DMS153 (cell line): ENCODE measurements around the gene FPR2.
"Not testable (repeated sequence)": the region's sequence is repeated elsewhere in the genome, so short reads cannot be mapped to it uniquely, and the experiment has no call there.

Experiments
- DNase-seq: peaks from one replicate; lab custom pipeline; 2025; lab: John Stamatoyannopoulos, UW

The FPR2 gene

DNA sequence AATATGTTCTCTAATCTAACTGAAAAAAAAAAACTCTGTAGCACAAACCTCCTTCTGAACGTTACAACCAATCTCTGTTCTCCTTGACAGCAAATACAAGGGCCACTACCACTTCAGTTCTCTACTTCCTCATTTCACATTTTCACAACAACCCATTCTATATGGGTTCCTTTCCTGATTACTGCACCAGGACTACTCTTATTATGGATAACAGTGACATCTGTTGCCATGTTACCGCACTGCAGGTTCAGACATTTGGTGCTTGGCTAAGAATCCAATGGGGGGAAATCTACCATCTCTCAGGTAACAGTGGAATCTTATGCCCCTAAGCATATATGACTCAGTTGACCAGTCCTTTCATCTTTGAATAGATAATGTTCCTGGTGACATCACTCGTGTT, 22.4 kb downstream of the FPR2 start:
- peak; percentile 9 for DNase-seq

DNA sequence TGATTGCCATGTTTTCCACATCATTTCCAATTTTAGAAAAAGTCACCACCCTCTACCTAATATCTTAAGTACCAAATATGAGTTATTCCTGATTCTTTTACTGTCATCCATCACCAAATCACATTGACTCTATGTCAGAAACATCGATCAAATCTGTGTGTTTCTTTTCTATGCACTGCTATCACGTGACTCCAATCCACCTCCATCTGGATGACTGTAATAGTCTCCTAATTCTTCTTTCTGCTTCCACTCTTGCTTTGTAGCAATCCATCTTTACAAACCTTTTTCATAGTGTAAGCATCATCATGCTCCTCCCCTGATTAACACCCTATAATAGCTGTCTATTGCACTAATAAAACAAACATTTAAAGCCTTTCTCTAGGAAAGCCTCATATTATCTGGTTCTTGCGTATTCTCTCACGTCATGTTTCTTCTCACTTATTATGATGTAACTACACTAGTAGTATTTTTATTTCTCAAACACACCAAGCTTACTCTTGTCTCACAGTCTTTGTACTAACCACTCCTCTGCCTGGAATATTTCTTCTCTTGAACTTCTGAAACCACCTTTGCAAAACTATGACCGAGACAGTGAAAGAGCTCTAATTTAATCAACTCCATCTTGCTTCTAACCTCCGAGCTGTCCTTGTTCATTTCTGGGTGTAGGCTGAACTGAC, 23.3 kb downstream of the FPR2 start:
- DNase-seq, result no peak

- DNase-seq, result no peak
Measured at GRCh38 chr19:51784922-51785690, 24.1 kb downstream of the FPR2 start.

GRCh38 chr19:51786646-51787494, 25.9 kb downstream of the FPR2 start:
- no peak for DNase-seq

DNA sequence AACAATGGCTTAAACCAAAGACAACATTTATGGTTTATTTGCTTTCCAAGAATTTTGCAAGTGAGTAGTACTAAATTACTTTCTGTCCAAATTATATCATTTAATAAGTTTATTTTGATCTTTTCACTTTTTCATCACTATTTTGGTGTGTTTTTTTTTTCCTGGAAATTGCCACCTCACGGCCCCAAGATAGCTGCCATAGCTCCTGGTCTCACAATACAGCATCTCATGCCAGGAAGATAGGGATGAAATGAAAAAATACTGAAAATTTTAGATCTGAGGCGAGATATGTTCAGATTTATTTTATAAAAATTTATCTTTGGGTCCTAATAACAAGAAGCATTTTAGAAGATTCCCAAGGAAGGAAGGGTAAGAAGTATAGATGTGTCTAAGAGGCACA, 27.0 kb downstream of the FPR2 start:
- DNase-seq, result no peak

DNA sequence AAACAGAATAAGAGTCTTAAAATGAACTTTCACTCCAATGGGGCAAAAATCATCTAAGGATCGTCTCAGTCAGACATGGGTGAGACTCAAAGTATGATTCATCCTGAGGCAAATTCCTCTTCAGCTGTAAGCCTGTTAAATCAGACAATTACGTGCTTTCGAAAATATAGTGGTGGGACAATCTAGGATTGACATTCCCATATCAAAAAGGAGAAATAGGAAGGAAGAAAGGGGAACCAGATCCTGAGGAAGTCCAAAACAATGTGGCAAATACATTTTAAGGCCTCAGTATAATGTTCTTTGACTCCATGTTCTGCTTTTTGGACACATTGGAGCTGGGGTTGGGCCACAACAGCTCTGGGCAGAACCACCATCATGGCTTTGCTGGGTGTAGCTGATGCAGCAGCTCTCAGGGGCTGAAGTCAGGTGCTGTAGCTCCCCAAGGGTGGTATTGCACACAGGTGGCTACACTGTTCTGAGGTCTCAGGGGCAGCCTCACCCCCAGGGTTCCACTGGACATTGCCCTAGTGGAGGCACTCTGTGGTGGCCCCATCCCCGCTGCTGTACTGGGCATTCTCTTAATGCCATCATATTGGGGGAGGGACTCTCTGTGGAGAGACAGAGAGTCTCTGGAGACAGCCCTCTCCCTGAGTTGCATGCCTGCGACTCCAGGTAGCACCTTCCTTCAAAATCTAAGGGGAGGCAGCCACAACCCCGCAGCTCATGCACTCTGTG, 28.2 kb downstream of the FPR2 start:
- no peak for DNase-seq

GRCh38 chr19:51792932-51793331, 32.0 kb downstream of the FPR2 start:
- no peak for DNase-seq

- DNase-seq, result no peak
Measured at GRCh38 chr19:51793994-51794393, 33.0 kb downstream of the FPR2 start.

DNA sequence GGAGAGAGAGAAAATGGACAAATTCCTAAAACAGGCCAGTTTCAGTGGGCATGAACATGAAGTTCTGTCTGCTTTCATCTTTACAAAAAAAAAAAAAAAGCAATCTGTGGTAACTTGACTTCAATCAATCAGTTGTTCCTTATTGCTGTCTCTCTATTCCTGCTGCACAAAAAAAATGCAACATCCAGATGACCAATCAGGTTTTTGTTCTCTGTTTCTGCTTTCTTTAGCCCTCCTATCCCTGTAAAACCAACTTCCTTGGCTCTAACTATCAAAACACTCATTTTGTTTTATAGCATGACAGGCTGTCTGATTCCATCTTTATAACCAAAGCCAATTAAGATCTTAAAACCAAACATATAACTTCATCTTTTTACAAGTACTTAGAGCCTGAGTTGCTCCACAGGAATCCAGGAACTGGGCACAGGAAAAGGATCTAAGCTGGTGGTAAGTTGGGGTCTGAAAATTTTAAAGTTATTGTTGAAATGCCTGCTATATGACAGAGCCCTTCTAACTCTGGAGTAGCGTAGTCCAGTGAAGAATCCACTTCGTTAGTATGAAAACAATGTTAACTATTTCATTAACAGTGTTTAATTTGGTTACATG, 34.0 kb downstream of the FPR2 start, which contains the start of gene FPR3:
TSS of gene FPR3 (plus strand) at position 273 of the 606 bp plus-strand sequence. CDS start 28,592 bp downstream, outside the sequence.
- no peak for DNase-seq

- DNase-seq, result no peak
Measured at GRCh38 chr19:51796195-51796679, 35.3 kb downstream of the FPR2 start.

DNA sequence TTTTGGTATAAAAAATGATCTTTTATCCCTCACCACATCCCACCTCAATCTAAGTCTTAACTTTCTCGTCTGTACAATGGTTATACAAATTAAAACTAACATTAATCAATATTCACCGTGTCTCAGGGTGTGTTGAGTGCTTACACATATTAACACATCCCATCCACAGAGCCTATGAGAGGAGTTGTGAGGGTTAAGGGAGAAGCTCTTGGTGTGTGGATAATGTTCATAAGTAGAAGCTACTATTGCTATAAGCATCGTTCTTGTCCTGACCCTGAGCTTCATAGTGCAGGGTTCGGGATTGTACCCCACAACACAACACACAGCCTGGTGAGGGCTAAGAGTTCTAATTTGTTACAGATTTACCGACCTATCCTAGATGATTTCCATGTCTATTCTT, 36.5 kb downstream of the FPR2 start:
- DNase-seq, result no peak

- DNase-seq, result no peak
Measured at GRCh38 chr19:51798062-51798461, 37.1 kb downstream of the FPR2 start.

DNA sequence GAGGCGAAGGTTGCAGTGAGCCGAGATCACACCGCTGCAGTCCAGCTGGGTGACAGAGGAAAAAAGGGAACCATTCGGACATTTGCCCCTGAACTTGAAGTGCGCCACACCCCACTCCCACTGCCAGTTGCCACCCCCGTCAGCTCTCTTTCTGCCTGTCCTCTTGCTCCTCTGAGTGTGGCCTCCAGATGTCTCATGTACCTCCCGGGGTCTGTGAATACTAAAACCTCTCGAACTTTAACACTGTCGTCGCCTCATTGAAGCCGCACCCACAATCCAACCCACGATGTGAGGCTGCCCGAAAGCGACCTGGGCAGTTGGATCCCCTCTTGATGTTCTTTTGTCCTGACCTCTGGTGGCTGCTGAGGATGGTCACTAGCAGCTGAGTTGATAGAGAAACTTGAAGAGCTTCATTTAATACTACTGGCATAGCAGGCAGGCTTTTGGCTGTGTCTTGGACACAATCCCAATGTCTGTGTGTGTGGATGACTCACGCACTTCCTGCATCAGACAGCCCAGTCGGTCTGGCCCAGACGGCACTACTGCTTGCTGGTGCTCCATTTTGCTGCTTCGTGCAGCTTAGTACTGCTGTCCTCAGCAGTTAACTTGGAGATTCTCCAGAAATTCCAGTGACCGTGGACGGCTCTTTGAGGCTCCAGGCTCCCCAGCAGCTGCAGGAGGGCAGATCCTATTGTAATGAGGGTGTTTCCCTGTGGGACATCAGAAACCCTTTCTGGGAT, 38.2 kb downstream of the FPR2 start:
- DNase-seq, result no peak

- DNase-seq, result no peak
Measured at GRCh38 chr19:51799774-51800472, 38.9 kb downstream of the FPR2 start.

- no peak for DNase-seq
Measured at GRCh38 chr19:51800473-51801244, 39.7 kb downstream of the FPR2 start.

GRCh38 chr19:51802775-51803174, 41.8 kb downstream of the FPR2 start:
- DNase-seq, result no peak

DNA sequence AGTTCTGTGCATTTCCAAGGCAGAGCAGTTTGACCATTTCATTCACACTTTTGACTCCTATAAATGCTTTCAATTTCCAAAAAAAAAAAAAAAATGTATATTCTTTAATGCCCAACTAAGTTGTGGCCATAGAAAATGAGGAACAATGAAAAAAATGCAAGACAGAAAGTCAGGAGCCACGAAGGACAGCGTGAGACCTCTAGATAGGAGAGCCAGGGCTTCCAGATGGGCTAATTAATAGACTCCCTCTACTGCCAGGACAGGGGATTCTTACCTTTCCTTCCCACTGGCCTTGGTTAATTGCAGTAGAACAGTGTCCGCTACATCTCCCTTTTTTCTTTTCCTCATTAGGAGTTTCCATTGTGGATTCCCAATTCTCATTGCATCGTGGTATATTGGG, 42.5 kb downstream of the FPR2 start:
- no peak for DNase-seq

DNA sequence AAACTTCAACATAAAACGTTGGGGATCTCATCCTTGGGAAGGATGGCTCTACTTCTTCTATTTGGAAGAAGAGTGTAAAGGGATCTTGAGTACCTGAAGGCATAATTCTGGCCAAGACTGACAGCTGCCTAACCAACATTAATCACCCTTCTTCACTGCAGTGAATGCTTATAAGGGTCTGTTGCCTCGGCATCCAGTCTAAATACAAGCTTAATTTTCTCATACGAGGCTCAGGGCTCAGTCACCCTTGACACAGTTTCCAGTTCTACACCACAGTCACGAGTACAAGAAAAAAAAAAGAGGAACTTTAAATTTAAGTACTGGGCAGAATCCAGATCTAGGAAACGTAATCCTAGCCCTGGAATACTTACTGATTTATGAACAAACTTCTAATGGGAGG, 43.0 kb downstream of the FPR2 start:
- DNase-seq, result no peak

DNA sequence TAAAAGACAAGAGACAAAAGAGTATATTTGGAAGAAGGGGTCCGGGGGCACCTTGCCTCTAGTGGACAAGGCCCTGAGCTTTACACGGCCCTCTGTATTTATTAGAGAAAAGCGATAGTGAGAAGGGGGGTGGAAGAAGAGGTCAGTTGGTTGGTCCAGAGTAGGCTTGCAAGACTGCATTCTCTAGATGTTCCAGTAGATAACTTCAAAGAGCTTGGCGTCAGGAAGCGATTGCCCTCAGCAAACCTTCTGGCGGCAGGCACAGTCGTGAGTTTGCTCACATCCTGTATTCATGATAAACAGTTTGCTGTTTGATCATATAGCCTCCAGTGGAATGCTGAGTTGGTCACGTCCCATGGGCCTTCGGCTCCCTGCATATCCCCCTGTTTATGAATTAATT, 43.8 kb downstream of the FPR2 start:
- DNase-seq, result not testable (repeated sequence)
